Measurements from ENCODE around the gene RTN4RL1.

DNA sequence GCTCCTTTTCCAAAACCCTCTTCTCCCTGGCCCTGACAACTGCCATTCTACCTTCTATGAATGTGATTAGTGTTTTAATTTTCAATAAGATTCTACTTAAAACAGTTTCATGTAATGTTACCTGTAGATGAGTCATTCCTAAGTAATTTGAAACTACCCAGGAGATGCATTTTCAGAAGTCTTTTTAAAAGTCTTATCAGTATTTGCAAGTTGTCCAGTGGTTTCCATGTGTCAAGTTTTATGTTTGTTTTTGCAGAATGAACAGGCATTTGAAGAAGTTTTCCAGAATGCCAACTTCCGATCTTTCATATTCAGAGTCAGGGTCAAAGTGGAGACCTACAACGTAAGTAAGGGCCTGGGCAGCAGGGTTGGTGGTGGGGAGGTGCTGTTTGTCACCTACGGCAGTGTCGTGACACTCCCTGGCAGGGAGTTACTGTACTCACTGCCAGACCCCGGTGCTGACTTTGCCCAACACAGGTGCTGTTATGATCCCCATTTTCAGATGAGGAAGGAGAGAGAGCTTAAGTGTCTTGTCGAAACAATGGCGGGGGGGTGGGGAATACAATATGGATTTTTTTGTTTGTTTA, 130.3 kb downstream of the RTN4RL1 start:
- TF ChIP-seq POLR2A (IDR thresholded peaks at IDR 0.05) (no peak), POLR2AphosphoS5 (IDR thresholded peaks at IDR 0.05) (no peak), EP300 (IDR thresholded peaks at IDR 0.05) (no peak)
- TF ChIP-seq, protein P1, sequence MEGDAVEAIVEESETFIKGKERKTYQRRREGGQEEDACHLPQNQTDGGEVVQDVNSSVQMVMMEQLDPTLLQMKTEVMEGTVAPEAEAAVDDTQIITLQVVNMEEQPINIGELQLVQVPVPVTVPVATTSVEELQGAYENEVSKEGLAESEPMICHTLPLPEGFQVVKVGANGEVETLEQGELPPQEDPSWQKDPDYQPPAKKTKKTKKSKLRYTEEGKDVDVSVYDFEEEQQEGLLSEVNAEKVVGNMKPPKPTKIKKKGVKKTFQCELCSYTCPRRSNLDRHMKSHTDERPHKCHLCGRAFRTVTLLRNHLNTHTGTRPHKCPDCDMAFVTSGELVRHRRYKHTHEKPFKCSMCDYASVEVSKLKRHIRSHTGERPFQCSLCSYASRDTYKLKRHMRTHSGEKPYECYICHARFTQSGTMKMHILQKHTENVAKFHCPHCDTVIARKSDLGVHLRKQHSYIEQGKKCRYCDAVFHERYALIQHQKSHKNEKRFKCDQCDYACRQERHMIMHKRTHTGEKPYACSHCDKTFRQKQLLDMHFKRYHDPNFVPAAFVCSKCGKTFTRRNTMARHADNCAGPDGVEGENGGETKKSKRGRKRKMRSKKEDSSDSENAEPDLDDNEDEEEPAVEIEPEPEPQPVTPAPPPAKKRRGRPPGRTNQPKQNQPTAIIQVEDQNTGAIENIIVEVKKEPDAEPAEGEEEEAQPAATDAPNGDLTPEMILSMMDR (IDR thresholded peaks at IDR 0.05), result no peak

Measured in suprapubic skin (tissue), 4 donors.